Keratinocyte (primary cell): ENCODE measurements around the gene KLK7.
"Not testable (repeated sequence)": the region's sequence is repeated elsewhere in the genome, so short reads cannot be mapped to it uniquely, and the experiment has no call there.

Experiments used
- EZH2 ChIP-seq: IDR thresholded peaks from one replicate; pipeline ENCODE4 v1.6.1; 2012; ENCODE audit warnings: inconsistent platforms, mild to moderate bottlenecking, low read length, moderate library complexity
- TF ChIP-seq, protein P1 (sequence below), 3 experiments: IDR thresholded peaks in 1 of 3; conservative IDR thresholded peaks in 1 of 3; optimal IDR thresholded peaks in 1 of 3; 2 replicates in 2 of 3; 3 replicates in 1 of 3; pipeline versions ENCODE3 to v1.5.1; 2011; ENCODE audit warnings: low read length in 3 of 3, mild to moderate bottlenecking in 3 of 3, moderate library complexity in 2 of 3, control low read depth in 1 of 3, inconsistent platforms in 1 of 3; ENCODE audit not compliant: insufficient read depth in 2 of 3; ENCODE audit errors: extremely low read depth in 1 of 3

DNA sequence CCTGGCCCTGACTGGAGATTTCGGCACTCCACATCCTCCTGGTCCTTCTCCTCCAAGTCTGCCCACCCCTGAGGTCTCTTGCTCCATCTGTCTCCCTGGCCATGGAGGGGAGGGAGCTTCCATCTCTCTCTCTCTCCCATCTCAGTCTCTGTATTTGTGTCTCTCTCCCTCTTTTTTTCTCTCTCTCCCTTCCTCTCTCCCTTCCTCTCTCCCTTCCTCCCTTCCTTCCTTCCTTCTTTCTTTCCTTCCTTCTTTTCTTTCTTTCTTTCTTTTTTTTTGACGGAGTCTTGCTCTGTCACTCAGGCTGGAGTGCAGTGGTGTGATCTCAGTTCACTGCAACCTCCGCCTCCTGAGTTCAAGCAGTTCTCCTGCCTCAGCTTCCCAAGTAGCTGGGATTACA, 13.9 kb downstream of the KLK7 start:
- TF ChIP-seq, protein P1, sequence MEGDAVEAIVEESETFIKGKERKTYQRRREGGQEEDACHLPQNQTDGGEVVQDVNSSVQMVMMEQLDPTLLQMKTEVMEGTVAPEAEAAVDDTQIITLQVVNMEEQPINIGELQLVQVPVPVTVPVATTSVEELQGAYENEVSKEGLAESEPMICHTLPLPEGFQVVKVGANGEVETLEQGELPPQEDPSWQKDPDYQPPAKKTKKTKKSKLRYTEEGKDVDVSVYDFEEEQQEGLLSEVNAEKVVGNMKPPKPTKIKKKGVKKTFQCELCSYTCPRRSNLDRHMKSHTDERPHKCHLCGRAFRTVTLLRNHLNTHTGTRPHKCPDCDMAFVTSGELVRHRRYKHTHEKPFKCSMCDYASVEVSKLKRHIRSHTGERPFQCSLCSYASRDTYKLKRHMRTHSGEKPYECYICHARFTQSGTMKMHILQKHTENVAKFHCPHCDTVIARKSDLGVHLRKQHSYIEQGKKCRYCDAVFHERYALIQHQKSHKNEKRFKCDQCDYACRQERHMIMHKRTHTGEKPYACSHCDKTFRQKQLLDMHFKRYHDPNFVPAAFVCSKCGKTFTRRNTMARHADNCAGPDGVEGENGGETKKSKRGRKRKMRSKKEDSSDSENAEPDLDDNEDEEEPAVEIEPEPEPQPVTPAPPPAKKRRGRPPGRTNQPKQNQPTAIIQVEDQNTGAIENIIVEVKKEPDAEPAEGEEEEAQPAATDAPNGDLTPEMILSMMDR (optimal IDR thresholded peaks at IDR 0.05 in 1 of 3, IDR thresholded peaks at IDR 0.05 in 1 of 3, conservative IDR thresholded peaks at IDR 0.05 in 1 of 3; ENCODE audit: extremely low read depth in 1 of 3, insufficient read depth in 2 of 3, low read length in 3 of 3): not testable (repeated sequence)
- TF ChIP-seq EZH2: not testable (repeated sequence)
